HG02588 (cell line): Measurements from ENCODE around the gene TGM2.

Experiments
- ATAC-seq: cut with Tn5 transposase; IDR thresholded peaks from one replicate; pipeline ENCODE4 v1.9.1; 2021; ENCODE audit warnings: mild to moderate bottlenecking, moderate library complexity; ENCODE audit not compliant: unreplicated experiment

TGM2 gene

DNA sequence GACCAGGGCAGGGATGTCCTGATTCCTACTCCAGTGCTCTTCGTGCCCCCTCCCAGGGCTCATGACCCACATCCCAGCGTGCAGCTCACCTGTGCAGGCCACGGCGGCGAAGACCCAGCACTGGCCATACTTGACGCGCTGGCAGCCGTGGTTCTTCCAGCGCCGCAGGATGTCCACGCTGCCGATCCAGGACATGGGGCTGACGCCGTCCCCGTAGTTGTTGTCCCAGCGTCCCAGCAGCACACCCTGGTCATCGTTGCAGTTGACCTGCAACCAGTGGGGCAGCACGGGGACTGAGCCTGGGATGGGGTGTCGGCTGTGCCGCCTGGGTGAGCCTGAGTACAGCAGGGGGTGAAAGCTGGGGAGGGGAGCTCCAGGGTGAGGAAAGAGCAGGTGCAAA is 18.4 kb downstream of the TGM2 start:
- ATAC-seq, result no peak

DNA sequence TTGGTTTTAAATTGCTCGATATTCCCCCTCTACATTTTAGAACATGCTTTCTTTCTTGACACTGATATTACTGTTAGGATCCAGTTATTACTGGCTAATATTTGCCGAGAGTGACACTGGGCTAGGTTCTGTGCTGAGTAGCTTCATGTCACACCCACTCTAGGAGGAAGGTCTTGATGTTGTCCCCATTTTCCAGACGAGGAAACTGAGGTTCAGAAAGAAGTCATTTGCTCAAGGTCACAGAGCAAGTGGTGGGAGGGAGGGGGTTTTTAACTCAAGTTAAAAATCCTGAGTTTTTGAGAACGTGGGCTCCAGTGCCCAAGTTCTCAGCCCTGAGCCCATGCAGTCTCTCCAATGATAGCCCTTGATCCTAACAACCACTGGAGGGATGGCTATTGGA is 18.9 kb downstream of the TGM2 start:
- no peak for ATAC-seq

DNA sequence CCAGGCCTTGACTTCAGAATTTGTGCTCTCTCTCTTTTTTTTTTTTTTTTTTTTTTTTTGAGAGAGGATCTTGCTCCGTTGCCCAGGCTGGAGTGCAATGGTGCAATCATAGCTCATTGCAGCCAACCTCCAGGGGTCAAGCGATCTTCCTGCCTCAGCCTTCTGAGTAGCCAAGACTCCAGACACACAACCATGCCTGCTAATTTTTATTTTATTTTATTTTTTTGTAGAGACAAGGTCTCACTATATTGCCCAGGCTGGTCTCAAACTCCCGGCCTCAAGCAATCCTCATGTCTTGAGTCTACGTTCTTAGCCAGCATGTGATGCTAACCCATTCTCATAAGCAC is 19.4 kb downstream of the TGM2 start:
- ATAC-seq, result no peak

DNA sequence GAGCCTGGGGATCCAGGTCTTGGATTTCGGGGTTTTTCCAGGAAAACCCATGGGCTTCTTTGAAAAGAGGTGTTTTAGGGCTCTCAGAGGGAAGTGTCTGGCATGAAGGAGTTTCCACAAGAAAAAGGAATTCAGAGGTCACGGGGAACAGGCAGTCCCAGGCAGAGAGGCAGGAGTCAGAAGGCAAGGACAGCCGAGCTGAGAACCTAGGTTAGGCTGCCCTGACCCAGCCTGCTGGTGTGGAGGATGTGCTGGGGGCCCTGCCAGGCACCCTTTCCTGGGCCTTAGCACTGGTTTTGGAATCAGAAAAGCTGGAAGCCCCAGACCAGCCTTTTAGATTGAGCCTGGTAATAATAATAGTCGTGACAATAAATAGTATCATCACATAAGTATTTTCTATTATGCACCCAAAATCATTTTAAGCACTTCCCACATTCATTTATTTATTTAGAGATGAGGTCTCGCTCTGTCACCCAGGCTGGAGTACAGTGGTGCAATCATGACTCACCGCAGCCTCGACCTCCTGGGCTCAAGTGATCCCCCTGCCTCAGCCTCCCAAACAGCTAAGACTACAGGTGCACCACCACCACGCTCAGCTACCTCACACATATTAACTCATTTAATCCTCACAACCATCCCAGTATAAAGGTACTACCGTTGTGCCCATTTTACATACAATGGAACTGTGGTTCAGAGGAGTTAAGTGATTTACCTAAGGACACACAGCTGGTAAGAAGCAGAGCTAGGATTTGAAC is 19.9 kb downstream of the TGM2 start:
- ATAC-seq, result no peak

DNA sequence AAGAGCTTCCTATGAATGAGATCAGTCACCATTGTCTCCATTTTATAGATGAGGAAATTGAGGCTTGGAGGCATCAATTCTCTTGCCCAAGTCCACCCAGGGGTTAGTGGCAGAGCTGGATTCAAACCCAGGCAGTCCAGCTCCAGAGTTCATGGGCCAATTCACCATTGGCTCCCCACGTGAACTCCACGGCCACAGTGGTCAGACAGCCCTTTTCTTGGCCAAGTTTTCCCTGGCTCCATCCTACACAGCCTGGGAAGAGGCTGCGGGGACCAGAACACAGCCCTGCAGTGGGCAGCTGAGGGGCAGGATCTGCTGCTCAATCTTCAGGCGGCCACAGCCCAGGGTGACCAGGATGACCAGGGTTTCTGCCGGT is 20.5 kb downstream of the TGM2 start:
- ATAC-seq, result no peak

DNA sequence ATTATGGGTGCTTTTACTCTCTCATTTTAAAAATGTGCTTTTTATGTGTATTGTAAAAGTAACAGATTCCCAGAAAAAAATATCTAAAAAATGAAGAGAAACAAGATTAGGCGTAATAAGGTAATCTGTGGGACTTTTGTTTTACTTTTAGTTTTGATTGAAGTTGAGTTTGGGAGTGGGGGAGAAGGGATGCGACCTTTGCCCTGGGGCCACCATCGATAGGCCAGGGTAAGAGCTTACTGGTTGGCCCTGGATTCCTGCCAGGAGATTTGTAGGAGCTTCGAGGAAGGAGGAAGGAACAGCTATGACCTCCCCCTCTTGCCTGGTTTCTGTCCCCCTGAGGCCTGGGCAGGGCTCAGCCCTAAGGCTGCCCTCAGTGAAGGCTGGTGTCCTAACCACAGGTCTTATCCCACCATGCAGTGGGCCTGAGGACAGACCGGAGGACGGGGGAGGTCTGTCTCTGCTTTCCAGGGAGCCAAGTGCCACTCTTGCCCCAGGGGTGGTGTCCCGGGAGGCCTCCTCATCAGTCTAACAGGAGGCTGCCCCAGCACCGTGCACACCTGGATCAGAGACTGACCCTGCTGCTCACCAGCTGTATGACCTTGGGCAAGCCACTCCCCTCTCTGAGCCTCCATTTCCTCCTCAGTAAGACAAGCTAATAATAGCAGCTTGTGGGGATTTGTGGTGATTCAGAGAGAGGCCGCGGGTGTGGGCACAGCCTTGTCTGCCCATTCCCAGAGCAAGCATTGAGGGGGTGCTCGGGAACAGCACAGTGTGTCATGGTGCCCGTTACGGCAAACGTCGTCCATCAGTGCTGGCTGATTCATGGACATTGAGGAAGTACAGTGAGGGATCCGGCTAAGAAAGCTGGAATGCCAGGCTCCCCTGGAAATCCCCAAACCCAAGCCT is 21.2 kb downstream of the TGM2 start:
- ATAC-seq, result no peak

DNA sequence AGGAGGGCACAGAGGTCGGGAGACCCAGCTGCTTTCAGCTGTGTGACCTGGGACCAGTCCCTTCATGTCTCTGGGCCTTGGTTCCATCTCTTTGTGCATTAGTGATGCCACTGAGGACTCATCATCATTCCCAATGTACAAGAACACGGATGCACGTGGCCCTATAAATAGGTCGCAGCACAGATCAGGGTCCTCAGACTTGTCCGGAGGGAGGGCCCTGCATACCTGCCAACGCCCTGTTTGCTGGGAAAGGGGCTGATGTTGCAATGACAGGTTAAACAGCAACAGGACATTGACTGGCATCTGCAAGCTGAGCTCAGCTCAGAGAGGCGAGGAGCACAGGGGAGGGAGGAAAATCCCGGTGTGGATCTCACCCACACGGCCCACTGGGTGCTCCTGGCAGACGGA is 21.8 kb downstream of the TGM2 start:
- ATAC-seq, result no peak

DNA sequence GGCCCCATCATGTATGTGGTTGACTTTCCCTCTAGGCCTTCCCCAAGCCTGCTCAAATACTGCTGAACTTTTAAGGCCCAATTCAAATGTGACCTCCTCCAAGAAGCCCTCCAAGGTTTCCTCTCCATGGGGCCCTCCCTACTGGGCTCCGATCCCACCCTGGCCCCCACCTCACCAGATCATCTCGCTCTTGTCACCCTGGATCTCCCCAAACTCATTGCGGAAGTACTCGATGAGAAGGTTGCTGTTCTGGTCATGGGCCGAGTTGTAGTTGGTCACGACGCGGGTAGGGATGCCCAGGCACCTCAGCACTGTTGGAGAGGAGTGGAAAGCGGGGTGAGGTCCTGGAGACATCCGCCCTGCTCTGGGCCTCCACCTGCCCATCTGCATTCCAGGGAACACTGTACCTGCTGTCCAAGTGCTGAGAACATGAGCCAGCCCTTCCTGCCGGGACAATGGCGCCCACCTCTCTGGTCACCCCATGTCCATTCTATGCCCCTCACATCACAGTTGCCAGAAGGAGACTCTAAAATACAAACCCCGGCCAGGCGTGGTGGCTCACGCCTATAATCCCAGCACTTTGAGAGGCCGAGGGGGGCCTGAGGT is 23.1 kb downstream of the TGM2 start:
- no peak for ATAC-seq

DNA sequence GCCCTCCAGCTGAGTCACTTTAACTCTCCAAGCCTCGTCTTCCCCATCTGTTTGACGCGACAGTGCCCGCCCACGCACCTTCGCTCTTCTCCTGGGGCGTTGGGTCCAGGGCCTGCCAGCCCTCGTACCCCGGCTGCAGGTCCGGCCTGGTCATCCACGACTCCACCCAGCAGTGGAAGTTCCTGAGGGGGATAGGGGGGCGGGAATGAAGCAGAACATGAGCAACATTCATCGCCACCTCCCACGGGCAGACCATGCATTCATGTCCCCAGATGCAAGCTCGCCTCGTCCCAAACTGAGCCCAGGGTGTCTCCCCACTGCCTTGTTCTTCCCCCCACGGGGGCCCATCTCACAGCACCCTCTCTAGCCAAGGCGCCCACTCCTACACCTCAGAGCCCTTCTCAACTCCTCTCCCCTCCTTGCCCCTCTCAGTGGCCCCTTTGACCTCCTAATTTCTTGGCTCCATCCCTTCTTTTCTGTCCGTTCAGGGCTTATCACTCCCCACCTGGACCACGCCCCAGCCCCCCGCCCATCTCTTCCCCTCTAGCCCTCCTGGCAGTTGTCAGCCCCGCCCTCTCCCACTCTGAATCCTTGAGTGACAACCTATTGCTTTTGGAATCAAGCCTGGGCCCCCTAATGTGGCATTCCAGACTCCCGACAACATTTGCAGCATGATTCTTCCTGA is 23.7 kb downstream of the TGM2 start:
- ATAC-seq, result no peak

DNA sequence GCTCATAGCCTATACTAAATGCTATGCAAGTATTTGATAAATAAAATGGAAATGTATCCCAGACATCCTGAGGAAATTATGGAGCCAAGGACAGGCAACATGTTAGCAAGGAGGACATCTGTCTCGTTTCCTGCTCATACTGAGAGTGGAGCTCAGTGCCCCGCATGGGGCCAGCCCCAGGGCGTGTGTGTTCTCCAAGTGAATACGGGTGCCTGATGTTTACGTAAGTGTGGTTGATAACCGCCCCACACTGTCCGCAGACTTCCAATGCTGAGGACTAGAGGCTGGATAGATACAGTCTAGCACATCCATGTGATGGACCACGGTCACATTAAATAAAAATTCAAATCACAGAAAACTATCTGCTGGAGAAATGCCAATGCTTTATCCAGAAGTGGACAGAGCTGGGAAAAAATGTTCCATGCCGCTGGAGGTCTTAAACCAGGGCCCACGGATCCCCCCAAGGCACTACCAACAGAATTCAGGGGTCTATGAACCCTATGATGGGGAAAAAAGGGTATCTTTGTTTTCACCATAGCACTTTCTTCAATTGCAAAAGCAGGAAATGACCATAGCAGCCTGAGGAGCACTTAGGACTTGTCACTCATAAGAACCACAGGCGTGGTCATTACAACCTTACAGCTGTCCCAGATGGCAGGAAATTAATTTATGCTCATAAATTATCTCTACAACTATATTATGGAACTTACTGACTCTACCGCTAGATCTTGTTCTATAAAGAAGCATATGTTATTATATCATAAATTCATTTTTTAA is 24.9 kb downstream of the TGM2 start:
- ATAC-seq, result no peak

DNA sequence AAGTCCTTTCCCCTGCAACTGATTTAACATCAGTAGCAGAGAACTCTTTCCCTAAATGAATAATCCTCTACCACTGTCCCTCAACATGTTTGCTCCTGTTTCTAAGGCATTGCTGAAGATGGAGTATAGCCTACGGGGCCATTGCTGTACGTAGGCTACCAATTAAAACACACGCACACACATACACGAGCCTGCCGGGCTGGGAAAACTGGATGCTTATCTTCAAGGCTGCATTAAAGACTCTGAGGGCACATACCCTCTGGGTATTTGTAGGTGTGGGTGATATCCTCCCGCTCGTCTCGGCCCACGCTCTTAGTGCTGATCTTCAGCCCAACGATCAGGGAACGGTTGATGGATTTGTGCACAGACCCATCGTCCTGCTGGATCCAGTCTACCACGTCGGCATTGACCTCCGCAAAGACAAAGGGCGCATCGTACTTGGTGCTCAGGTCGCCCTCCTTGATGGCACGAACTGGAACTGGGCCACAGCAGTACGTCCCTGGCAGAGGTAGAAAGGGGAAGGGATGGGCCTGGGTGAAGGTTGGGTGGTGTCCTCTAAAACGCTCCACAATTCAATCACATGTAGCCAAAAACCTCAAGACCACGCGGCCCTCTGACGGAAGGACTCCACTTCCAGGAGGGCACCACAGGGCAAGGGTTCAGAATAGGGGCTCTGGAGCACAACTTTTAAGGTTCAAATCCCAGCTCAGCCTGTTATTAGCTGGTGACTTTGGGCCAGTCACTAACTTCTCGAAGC is 25.7 kb downstream of the TGM2 start:
- no peak for ATAC-seq

DNA sequence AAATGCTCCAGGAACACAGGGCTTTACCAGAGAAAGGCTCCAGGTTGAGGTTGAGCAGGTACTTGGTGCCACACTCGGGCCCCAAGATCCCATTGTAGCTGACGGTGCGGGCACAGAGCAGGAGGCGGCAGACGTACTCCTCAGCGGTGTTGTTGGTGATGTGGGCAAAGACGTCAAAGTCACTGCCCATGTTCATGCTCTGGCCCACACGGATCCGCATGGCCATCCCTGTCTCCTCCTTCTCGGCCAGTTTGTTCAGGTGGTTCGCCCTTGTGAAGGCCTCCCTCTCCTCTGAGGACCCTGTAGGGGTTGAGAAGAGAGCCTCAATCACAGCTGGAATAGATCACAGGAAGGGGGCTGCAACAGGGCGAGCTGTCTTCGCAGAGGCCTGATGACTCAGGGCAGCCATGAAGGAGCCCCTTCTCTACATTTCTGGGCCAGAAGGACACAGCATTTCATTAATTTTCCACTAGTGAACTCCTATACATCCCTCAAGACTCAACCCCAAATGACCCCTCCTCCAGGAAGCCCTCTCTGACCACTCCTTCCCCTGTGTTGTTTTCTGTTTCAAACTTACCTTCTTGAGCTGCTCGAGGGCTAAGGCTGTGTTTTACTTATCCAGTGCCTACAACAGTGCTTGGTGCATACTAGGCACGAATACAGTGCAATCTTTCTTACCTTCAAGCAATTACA is 26.8 kb downstream of the TGM2 start:
- no peak for ATAC-seq

DNA sequence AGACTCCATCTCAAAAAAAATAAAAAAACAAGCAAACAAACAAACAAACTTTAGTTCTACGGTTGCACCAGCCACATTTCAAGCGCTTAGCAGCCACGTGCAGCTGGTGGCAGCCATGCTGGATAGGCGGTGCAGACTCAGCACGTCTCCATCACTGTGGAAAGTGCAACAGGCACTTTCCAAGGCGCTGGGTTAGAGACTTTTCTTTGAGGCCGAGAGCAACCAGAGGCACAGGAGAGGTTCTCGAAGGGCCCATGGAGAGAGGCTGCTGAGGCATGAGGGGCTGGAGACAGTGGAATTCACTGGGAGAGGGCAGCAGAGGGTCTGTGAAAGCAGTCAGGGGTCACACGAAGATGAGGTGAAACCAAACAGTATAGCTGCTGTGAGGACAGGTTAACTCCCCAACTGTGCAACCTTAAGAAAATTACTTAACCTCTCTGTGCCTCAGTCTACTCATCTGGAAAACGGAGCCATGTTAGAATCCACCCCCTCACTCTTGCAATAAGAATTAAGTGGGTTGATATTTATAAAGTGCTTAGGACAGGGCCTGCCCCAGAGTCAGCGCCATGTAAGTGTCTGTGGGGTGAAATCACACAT is 27.5 kb downstream of the TGM2 start:
- no peak for ATAC-seq

DNA sequence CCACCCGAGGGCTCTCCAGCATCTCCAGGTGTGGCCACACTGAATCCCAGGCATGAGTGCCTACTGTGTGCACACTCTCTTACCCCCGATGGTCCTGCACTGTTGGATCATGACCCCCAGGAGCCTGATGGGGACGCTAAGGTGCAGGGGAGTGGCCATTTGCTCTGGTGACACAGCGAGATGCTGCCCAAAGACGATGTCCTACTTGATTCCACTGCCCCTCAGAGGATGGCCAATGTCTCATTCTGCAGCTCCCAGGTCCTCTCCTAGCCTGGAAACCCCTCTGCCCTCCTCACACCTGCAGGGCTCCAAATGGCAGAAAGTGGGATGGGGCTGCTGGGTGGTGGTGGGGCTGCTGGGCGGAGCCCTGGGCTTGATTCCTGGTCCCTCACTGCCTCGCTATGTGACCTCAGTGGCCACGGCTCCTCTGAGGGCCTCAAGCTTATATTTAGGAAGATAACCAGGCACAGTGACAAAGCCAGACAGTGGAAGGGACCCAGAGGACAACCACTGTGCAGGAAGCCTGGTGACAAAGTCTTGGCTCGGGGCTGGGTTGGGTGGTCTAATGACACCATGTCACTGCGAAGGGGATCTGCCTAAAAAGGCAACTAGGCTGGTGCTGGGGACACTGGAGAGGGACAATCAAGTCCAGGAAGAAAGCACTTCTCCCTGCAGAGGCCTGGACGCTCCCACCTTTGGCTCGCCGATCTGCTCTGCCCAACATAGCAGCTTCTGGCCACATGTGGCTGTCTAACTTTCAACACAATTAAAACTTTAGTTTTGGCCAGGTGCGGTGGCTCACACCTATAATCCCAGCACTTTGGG is 28.4 kb downstream of the TGM2 start:
- ATAC-seq, result no peak

DNA sequence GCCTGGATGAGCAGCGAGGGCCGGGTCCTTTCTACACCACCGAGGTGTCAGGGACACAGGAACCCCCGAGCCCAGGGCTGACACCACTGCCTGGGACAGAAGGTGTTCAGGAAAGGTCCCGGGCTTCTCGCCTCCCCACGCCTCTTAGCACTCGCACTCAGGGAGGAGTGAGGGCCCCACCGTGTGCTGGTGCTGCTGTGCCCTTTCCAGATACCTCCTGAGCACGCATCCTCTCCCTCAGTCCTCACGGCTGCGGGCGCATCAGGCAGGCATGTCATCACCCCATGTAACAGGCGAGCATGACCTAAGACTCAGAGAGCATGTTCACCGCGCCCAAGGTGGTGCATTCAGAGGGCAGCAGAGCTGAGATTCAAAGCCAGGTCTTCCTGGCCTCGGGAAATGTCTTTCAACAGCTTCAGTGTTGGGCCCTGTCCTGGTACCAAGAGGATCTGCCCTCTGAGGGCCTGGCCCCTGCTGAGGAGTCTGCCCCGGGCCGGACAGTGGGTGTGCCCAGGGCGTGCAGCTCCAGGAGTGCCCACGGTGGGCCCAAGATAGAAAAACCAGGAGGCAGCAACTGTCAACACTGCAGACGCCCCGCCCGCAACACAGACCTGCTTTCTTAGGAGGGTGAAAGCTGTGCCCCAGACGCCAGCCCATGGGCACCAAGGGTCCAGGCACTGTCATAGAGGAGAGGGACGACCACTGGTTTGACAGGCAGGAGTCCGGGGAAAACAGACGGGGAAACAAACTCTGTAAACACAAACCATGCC is 29.2 kb downstream of the TGM2 start:
- no peak for ATAC-seq

DNA sequence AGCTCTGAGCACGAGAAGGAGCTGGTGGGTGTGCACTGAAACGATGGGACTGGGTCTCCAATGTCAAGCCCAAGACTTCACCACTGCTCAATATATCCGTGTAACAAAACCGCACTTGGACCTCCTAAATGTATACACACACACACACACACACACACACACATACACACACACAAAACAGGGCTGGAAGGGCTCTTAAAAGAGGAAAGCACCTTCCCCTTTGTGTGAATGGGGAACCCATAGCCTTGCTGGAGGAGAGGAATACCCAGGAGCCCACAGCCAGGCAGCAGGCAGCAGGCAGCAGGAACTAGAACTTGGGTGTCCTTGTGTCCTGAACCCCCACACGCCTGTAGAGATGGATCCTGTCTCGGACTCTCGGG is 29.8 kb downstream of the TGM2 start:
- no peak for ATAC-seq
